Spleen (tissue), 7 donors: ENCODE measurements around the gene TLR6.

ENCODE experiments used
- CTCF ChIP-seq, 11 experiments: fragments of 200-600 bp in 7 of 11; fragments of 450-650 bp in 4 of 11; sonication (generic) in 4 of 11; IDR thresholded peaks in 8 of 11; conservative IDR thresholded peaks in 3 of 11; 1 replicate in 7 of 11; 2 replicates in 4 of 11; pipeline versions ENCODE4 v1.4.0 to v1.8.0; 2016 to 2021; ENCODE audit warnings: antibody characterized with exemption in 11 of 11, inconsistent platforms in 4 of 11, mild to moderate bottlenecking in 1 of 11
- POLR2A ChIP-seq, 3 donors: fragments of 450-650 bp; IDR thresholded peaks; one replicate each; pipeline ENCODE4 v1.5.1; 2017; ENCODE audit warnings: antibody characterized with exemption in 3 of 3, mild to moderate bottlenecking in 1 of 3
- POLR2AphosphoS5 ChIP-seq, 3 donors: sonication (generic); formaldehyde crosslinking; IDR thresholded peaks; one replicate each; pipeline ENCODE4 v1.5.1; 2017; ENCODE audit warnings: antibody characterized with exemption in 3 of 3
- donor health status: DM: no; HTN: no; CAD: no; lungs with moderate emphysema.
- donor health status: DM: no; HTN: no; CAD: no.
- donor health status: DM: no; HTN: no; CAD: no.

- TF ChIP-seq CTCF (IDR thresholded peaks at IDR 0.05 in 8 of 11, conservative IDR thresholded peaks at IDR 0.05 in 3 of 11) (no peak), POLR2AphosphoS5 (IDR thresholded peaks at IDR 0.05) (no peak), POLR2A (IDR thresholded peaks at IDR 0.05) (no peak)
Measured at GRCh38 chr4:38803833-38804653, 52.6 kb downstream of the TLR6 start.
